Activated CD8-positive, alpha-beta T cell treated with anti-CD3 and anti-CD28 coated beads, Interleukin-2, amount 10 ng/mL, durations not matched to agents 7 days and 5 days (primary cell): ENCODE data around the gene NALCN. TPM values are rescaled to one million over a fixed set of nuclear protein-coding genes. Genes with fewer than 3 reads are reported as not detected.

Experiments used
- ATAC-seq: fragments of 150-1000 bp; cut with Tn5 transposase; one replicate; pipeline ENCODE4 v1.10.0; 2021; ENCODE audit warnings: moderate library complexity
- CTCF ChIA-PET: fragments of 350-600 bp; sonication (Branson Sonifier 250); formaldehyde crosslinking; loops from one replicate; lab custom pipeline; 2021; ENCODE audit warnings: antibody characterized with exemption; lab: Charles Lee
- POLR2A ChIA-PET: fragments of 350-600 bp; sonication (Branson Sonifier 250); formaldehyde crosslinking; loops from one replicate; lab custom pipeline; 2021; ENCODE audit warnings: antibody characterized with exemption; lab: Charles Lee
- DNase-seq: peaks from one replicate; pipeline ENCODE4 v3.0.0-alpha.2; 2020
- H3K27ac Mint-ChIP-seq: one replicate; pipeline ENCODE4 v1.8.0; 2021; ENCODE audit warnings: mild to moderate bottlenecking, mixed read lengths
- H3K27me3 Mint-ChIP-seq: one replicate; pipeline ENCODE4 v1.8.0; 2021; ENCODE audit warnings: low read depth, mixed read lengths
- H3K36me3 Mint-ChIP-seq: one replicate; pipeline ENCODE4 v1.8.0; 2021; ENCODE audit warnings: low read depth, mixed read lengths
- H3K4me1 Mint-ChIP-seq: one replicate; pipeline ENCODE4 v1.8.0; 2021; ENCODE audit warnings: low read depth, mixed read lengths
- H3K4me3 Mint-ChIP-seq: one replicate; pipeline ENCODE4 v1.8.0; 2021; ENCODE audit warnings: mild to moderate bottlenecking, mixed read lengths
- H3K9me3 Mint-ChIP-seq: one replicate; pipeline ENCODE4 v1.8.0; 2022; ENCODE audit warnings: mixed read lengths; ENCODE audit not compliant: insufficient read depth
- total RNA-seq, 2 experiments: library from RNA; stranded (reverse); gene quantifications; one replicate each; pipeline ENCODE4 v1.2.3, GENCODE V29; 2021

NALCN gene
- total RNA-seq, 2 experiments from 2014 or later = not detected

GRCh38 chr13:101382086-101382485, 34.2 kb downstream of the NALCN start:
- Mint-ChIP-seq H3K27ac (no peak overlapping the region), H3K27me3 (no peaks in the 10 kb centered on the region), H3K4me3 (no peak overlapping the region), H3K36me3 (no peaks in the 10 kb centered on the region), H3K9me3 (no peaks in the 10 kb centered on the region), H3K4me1 (no peaks in the 10 kb centered on the region)
- DNase-seq (no peak), ATAC-seq (no peak)
- ChIA-PET CTCF (no interaction called here), POLR2A (no interaction called here)

GRCh38 chr13:101360525-101360924, 55.8 kb downstream of the NALCN start:
- H3K27ac Mint-ChIP-seq = no peak overlapping the region
- ChIA-PET CTCF (no interaction called here), POLR2A (no interaction called here)
- no peak for ATAC-seq
- no peak for DNase-seq
- H3K27me3 Mint-ChIP-seq = no peaks in the 10 kb centered on the region
- H3K9me3 Mint-ChIP-seq = peaks cover 8% of the 10 kb centered on the region
- H3K36me3 Mint-ChIP-seq = no peaks in the 10 kb centered on the region
- no peaks in the 10 kb centered on the region for H3K4me1 Mint-ChIP-seq
- H3K4me3 Mint-ChIP-seq = no peak overlapping the region

GRCh38 chr13:101354895-101355294, 61.4 kb downstream of the NALCN start:
- CTCF ChIA-PET = no interaction called here

GRCh38 chr13:101346942-101347728, 69.2 kb downstream of the NALCN start:
- Mint-ChIP-seq H3K27ac (no peak overlapping the region), H3K4me3 (no peak overlapping the region), H3K27me3 (no peaks in the 10 kb centered on the region), H3K36me3 (no peaks in the 10 kb centered on the region), H3K4me1 (no peaks in the 10 kb centered on the region), H3K9me3 (no peaks in the 10 kb centered on the region)
- no peak for ATAC-seq
- no peak for DNase-seq
- ChIA-PET POLR2A (no interaction called here), CTCF (no interaction called here)

More at GRCh38 chr13:101354895-101355294, 61.4 kb downstream of the NALCN start:
- H3K4me1 Mint-ChIP-seq = no peaks in the 10 kb centered on the region
- DNase-seq (no peak), ATAC-seq (no peak)
- no peaks in the 10 kb centered on the region for H3K36me3 Mint-ChIP-seq
- no peak overlapping the region for H3K27ac Mint-ChIP-seq
- POLR2A ChIA-PET = no interaction called here
- peaks cover 6% of the 10 kb centered on the region for H3K9me3 Mint-ChIP-seq
- no peaks in the 10 kb centered on the region for H3K27me3 Mint-ChIP-seq
- H3K4me3 Mint-ChIP-seq = no peak overlapping the region

GRCh38 chr13:101346161-101346560, 70.1 kb downstream of the NALCN start:
- Mint-ChIP-seq H3K27ac (no peak overlapping the region), H3K4me3 (no peak overlapping the region), H3K9me3 (no peaks in the 10 kb centered on the region), H3K36me3 (no peaks in the 10 kb centered on the region), H3K27me3 (no peaks in the 10 kb centered on the region), H3K4me1 (no peaks in the 10 kb centered on the region)
- ChIA-PET CTCF (no interaction called here), POLR2A (no interaction called here)
- no peak for DNase-seq
- ATAC-seq = no peak

- DNase-seq (no peak), ATAC-seq (no peak)
- Mint-ChIP-seq H3K4me1 (no peaks in the 10 kb centered on the region), H3K36me3 (no peaks in the 10 kb centered on the region), H3K27me3 (no peaks in the 10 kb centered on the region), H3K4me3 (no peak overlapping the region), H3K27ac (no peak overlapping the region), H3K9me3 (no peaks in the 10 kb centered on the region)
- ChIA-PET CTCF (no interaction called here), POLR2A (no interaction called here)
Observed at GRCh38 chr13:101343128-101343787, 73.0 kb downstream of the NALCN start.

GRCh38 chr13:101341464-101341863, 74.8 kb downstream of the NALCN start:
- ATAC-seq (no peak), DNase-seq (no peak)
- Mint-ChIP-seq H3K27me3 (no peaks in the 10 kb centered on the region), H3K4me1 (no peaks in the 10 kb centered on the region), H3K27ac (no peak overlapping the region), H3K4me3 (no peak overlapping the region), H3K36me3 (no peaks in the 10 kb centered on the region), H3K9me3 (no peaks in the 10 kb centered on the region)
- POLR2A ChIA-PET = no interaction called here
- CTCF ChIA-PET = no interaction called here

GRCh38 chr13:101339202-101339601, 77.1 kb downstream of the NALCN start:
- Mint-ChIP-seq H3K27ac (no peak overlapping the region), H3K9me3 (no peaks in the 10 kb centered on the region), H3K36me3 (no peaks in the 10 kb centered on the region), H3K4me3 (no peak overlapping the region), H3K27me3 (no peaks in the 10 kb centered on the region), H3K4me1 (no peaks in the 10 kb centered on the region)
- ChIA-PET POLR2A (no interaction called here), CTCF (no interaction called here)
- DNase-seq (no peak), ATAC-seq (no peak)

- no peaks in the 10 kb centered on the region for H3K9me3 Mint-ChIP-seq
- ATAC-seq (no peak), DNase-seq (no peak)
- ChIA-PET POLR2A (no interaction called here), CTCF (no interaction called here)
- no peak overlapping the region for H3K27ac Mint-ChIP-seq
- no peaks in the 10 kb centered on the region for H3K27me3 Mint-ChIP-seq
- no peak overlapping the region for H3K4me3 Mint-ChIP-seq
- H3K4me1 Mint-ChIP-seq = no peaks in the 10 kb centered on the region
- no peaks in the 10 kb centered on the region for H3K36me3 Mint-ChIP-seq
Observed at GRCh38 chr13:101332583-101332982, 83.7 kb downstream of the NALCN start.

- H3K27me3 Mint-ChIP-seq = no peaks in the 10 kb centered on the region
- CTCF ChIA-PET = no interaction called here
Observed at GRCh38 chr13:101331731-101332130, 84.6 kb downstream of the NALCN start.

GRCh38 chr13:101327871-101328270, 88.4 kb downstream of the NALCN start:
- Mint-ChIP-seq H3K27ac (no peak overlapping the region), H3K4me3 (no peak overlapping the region), H3K4me1 (no peaks in the 10 kb centered on the region), H3K36me3 (no peaks in the 10 kb centered on the region), H3K27me3 (no peaks in the 10 kb centered on the region), H3K9me3 (no peaks in the 10 kb centered on the region)
- CTCF ChIA-PET = no interaction called here
- POLR2A ChIA-PET = no interaction called here
- DNase-seq = no peak
- no peak for ATAC-seq

More at GRCh38 chr13:101331731-101332130, 84.6 kb downstream of the NALCN start:
- POLR2A ChIA-PET = no interaction called here
- no peak overlapping the region for H3K4me3 Mint-ChIP-seq
- DNase-seq = no peak
- H3K4me1 Mint-ChIP-seq = no peaks in the 10 kb centered on the region
- H3K9me3 Mint-ChIP-seq = no peaks in the 10 kb centered on the region
- H3K27ac Mint-ChIP-seq = no peak overlapping the region
- no peaks in the 10 kb centered on the region for H3K36me3 Mint-ChIP-seq
- ATAC-seq = no peak

- no peaks in the 10 kb centered on the region for H3K27me3 Mint-ChIP-seq
- DNase-seq = no peak
- ChIA-PET CTCF (no interaction called here), POLR2A (no interaction called here)
- ATAC-seq = no peak
- H3K4me1 Mint-ChIP-seq = no peaks in the 10 kb centered on the region
- H3K4me3 Mint-ChIP-seq = no peak overlapping the region
- H3K27ac Mint-ChIP-seq = no peak overlapping the region
- H3K36me3 Mint-ChIP-seq = no peaks in the 10 kb centered on the region
- no peaks in the 10 kb centered on the region for H3K9me3 Mint-ChIP-seq
Observed at GRCh38 chr13:101326710-101327109, 89.6 kb downstream of the NALCN start.
